ENCODE measurements around the gene NPHP4.

DNA sequence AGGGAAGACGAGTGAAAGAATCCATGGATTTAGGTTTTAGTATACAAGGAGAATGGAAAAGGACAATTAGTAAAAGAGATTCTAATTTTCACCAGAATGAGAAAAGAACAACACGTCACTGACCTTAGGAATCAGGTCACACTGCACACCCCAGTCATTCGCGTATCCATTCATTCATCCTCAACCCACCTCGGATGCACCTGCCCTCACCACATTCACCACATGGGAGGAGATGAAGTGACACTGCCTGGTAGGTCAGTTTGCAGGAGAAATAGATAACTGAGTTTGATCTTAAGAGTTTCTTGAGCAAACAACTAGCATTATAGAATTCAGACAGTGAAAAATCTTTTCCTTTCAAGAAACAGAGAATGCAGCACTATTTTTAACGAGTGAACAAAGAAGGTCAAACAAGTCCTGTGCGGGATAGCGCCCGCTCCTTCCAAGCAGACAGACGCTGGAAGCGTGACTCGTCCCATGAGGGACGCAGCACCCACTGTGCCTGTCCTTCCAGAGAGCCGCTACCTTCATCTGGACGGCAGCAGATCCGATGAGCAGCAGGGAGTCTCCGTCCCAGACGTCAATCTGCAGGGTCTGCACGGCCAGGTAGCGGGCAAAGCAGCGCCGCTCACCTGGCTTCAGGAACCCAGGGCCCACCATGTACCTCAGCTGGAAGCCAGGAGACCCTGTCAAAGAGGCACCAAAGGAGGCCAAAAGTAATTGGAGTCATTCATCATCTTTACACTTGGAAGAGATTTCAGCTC lies 101.7 kb downstream of the NPHP4 start:
- TF ChIP-seq, protein P1, sequence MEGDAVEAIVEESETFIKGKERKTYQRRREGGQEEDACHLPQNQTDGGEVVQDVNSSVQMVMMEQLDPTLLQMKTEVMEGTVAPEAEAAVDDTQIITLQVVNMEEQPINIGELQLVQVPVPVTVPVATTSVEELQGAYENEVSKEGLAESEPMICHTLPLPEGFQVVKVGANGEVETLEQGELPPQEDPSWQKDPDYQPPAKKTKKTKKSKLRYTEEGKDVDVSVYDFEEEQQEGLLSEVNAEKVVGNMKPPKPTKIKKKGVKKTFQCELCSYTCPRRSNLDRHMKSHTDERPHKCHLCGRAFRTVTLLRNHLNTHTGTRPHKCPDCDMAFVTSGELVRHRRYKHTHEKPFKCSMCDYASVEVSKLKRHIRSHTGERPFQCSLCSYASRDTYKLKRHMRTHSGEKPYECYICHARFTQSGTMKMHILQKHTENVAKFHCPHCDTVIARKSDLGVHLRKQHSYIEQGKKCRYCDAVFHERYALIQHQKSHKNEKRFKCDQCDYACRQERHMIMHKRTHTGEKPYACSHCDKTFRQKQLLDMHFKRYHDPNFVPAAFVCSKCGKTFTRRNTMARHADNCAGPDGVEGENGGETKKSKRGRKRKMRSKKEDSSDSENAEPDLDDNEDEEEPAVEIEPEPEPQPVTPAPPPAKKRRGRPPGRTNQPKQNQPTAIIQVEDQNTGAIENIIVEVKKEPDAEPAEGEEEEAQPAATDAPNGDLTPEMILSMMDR (IDR thresholded peaks at IDR 0.05; ENCODE audit: low read depth, low read length, missing input control), result no peak
- TF ChIP-seq REST (IDR thresholded peaks at IDR 0.05), result no peak
- TF ChIP-seq, protein P2, sequence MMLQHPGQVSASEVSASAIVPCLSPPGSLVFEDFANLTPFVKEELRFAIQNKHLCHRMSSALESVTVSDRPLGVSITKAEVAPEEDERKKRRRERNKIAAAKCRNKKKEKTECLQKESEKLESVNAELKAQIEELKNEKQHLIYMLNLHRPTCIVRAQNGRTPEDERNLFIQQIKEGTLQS (IDR thresholded peaks at IDR 0.05), result no peak
- no peak for TF ChIP-seq RAD21 (IDR thresholded peaks at IDR 0.05)

Measured in liver (tissue), 3 donors.